Measurements from ENCODE around the gene SP5.
"Not testable (repeated sequence)": the region's sequence is repeated elsewhere in the genome, so short reads cannot be mapped to it uniquely, and the experiment has no call there.

Gene SP5

DNA sequence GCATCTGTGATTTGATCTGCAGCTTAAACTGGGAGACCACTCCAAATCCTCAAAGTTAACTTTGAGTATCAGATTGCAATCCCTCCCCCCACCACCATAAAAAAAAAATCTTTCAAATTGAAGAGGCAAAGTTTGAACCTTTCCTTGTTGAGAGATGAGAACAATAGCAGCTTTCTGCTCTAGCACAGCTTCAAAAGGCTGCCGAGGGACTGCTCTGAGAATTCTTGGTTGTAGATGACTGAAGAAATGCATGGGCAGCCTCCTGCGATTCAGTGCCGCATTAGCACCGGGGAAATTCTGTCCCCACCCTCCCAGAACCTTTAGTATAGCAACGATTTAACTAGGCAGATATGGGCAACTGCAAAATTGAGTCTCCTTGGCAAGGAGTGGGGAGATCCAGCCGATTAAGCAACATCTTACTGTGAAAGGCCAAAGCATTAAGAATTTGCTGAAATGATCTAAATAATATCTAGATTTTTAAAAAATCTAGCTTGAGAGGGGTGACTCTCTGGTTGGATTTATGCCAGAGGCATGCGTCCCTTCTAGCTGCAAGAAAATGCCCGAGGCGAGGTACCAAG, 3.9 kb upstream of the SP5 start:
- no peak for DNase-seq (ENCODE audit: low spot score)

DNA sequence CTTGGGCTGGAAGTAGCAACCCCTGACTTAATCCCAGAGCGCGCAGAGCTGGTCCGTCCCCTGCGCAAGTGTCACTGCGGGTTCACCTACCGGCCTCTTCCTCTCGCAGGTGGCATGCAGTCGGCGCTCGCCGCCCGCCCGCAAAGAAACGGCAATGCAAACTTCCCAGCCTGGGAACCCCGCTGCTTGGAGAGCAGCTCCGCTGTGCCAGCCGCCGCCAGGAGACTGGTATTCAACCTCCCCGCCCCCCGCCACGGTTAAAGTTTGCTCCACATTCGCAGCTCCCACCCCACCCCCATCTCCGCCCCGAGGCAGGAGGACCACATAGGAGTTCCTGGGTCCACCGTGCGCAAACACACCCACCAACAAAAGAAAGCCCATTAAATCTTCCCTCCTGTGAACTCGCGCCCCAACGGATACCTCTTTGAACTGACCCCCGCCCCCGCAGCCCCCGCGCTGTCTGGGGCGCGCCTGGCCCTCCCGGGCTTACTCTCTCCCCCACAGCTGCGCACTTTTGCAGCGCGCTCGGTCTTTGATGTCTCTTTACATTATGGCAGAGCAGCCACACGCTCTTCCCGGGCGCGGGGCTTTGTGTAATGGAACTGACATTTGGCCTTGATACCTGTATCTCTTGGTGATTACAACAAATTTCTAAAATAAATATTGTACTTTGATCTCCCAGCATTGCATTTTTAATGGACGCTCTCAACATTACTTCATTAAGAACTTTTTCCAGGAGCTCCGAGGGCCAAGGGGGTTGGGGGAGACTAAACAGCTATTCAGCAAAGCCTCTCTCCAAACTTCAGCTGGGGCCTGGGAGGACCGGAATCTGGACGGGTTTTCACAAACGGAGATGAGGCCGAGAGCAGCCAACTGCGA, 3.1 kb upstream of the SP5 start:
- no peak for DNase-seq (ENCODE audit: low spot score)

DNA sequence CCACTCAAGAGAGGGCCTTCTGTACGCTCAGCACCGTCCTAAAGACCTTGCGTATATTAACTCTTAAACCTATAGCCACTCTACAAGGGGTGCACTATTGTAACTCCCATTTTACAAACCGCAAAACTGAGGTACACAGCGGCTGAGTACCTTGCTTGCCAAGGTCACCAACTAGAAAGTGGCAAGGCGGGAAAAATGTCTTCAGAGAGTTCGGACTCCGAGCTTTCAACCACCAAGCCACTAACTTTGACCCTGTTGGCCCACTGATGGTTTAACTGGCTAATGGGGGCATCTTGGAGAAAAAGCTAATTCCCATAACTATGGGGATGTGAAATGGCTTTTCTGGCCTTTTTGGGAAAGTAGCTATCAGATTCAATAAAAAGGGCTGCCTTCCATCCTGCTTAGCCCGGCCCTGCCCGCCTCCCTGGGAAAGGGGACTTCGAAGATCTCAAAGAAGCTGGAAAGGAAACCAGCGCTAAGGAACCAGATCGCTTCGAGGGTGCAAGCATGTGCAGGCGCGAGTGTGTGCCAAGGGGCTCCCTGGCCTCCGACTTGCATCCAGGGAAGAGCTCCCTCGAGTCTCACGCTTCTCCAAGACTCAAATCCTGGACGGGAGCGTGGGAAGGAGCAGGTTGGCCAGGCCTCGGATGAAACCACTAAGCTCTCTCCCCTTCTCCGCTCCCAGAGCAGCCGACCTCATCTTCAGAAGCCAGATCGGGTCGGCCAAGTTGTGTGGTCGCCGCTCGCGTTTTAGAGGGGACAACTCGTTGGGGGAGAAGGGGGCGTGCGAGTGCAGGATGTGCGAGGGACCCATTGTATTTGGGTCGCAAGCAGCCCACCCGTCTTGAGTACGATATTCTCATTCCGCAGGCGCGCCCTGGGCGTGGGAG, 2.2 kb upstream of the SP5 start:
- DNase-seq (ENCODE audit: low spot score): no peak

DNA sequence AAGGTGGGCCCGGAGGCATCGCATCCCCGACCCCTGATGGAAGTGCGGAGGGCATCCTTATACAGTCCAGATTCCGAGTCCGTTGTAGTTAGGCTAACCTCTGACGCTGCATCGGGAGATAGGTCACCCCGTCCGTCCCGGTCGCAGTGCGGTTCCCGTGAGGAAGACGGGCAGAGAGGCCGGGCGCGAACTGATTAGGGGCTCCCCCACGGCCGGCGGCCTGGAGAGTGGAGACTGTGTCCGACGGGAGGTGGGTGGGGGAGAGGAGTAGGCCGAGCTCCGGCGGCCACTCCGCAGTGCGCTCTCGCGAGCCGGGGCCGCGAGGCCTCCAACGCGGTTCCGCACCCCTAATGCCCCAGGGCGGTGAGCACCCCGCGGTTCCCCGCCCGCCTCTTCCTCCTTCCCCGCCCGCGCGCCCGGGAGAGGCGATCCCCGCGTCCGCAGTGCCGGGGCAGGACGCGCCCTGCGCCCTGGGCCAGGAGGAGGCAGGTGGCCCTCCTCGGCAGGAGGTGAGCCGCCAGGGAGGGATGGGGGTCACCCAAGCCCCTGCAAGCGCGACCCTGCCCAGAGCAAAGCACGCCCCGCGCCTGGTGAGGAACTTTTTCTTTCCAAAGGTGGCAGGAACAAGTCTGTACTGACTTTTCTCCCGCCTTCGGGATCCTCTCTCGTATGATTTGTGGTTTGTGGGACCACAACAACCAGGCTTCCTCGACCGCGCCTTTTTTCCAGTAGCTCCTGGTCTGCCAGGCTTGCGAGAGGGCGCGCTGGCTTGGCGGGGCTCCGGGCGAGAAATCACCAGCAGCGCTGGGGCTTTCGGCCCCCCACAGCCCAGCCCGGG, 1.4 kb upstream of the SP5 start:
- no peak for DNase-seq (ENCODE audit: low spot score)

DNA sequence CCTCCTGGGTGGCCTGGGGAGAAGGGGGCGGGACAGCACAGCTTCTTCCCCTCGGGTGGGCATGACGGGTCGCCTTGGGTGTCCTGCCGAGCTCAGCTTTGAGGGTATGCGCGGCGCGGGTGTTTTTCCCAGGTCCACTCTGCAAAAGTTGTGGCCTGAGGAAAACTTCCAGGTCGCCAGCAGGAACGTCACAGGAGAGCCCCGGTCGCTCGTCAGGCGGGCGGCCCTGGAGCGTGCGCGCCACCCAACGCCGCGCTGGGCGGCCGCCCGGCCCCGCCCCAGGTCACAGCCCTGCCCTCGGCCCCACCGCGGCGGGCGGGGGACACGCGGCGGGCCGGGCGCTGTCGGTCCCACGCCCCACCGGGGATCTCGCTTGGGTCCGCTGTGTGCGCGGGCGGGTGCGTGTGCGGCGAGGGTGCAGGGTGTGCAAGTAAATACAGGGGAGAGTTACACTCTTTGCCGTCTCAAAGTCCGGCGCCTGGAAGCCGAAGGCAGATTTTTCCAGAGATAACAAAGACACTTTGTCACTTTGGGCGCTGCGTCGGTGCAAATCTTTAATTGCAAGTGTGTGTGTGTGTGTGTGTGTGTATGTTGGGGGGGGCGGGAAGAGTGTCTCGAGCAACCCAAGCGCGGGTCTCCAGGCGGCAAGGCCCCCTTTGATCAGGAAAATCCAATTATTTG, 616 bp upstream of the SP5 start:
- DNase-seq (ENCODE audit: low spot score): no peak

DNA sequence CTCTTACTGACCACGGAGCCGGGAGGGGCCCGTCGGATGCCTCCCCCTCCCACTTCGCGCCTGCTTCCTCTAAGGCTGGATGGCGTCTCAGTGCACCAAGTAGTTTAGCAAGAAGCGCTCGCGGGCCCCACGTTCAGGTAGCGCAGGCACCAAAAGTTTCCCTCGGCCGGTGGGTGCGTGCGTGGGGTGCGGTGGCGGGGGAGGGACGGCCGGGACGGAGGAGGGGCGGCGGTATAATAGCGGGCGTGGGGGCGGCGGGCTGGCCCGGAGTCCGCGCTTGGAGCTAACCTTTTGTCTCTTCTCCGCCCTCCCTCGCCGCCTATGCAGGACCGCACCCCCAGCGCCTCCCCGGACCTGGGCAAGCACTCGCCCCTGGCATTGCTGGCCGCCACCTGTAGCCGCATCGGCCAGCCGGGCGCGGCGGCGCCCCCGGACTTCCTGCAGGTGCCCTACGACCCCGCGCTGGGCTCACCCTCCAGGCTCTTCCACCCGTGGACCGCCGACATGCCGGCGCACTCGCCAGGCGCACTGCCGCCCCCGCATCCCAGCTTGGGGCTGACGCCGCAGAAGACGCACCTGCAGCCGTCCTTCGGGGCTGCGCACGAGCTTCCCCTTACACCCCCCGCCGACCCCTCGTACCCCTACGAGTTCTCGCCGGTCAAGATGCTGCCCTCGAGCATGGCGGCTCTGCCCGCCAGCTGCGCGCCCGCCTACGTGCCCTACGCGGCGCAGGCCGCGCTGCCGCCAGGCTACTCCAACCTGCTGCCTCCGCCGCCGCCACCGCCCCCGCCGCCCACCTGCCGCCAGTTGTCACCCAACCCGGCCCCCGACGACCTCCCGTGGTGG, 1.0 kb downstream of the SP5 start:
- DNase-seq (ENCODE audit: low spot score): no peak

DNA sequence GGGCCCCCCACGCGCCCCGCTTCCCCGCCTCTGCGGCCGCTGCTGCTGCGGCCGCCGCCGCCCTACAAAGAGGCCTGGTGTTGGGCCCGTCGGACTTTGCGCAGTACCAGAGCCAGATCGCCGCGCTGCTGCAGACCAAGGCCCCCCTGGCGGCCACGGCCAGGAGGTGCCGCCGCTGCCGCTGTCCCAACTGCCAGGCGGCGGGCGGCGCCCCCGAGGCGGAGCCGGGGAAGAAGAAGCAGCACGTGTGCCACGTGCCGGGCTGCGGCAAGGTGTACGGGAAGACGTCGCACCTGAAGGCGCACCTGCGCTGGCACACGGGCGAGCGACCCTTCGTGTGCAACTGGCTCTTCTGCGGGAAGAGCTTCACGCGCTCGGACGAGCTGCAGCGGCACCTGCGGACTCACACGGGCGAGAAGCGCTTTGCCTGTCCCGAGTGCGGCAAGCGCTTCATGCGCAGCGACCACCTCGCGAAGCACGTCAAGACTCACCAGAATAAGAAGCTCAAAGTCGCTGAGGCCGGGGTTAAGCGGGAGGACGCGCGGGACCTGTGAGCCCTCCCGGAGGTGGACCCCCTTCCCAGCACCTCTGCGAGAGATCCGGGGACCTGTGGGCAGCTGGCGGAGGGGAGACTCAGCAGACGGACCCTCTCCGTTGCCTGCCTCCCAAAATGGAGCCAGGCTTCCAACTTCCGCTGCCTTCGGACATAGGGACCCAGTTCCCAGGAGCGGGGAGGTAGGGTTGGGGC, 1.9 kb downstream of the SP5 start:
- no peak for DNase-seq (ENCODE audit: low spot score)

DNA sequence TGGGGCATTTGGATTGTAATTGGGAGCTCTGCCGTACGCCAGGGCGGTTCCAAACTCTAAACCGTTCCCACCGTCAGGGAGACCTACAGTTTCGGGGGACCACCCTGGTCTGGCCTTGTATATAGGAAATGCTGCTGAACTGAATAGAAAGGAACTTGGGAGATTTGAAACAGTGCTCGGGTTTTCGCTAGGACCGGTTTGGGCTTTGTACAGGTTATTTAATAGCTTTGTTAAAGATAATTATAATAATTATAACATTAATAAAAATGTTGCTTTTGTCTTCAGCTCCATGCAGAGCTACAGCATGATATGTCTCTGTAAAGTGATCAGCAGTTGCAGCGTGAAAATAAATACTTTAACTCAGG, 2.4 kb downstream of the SP5 start:
- DNase-seq (ENCODE audit: low spot score): no peak

DNA sequence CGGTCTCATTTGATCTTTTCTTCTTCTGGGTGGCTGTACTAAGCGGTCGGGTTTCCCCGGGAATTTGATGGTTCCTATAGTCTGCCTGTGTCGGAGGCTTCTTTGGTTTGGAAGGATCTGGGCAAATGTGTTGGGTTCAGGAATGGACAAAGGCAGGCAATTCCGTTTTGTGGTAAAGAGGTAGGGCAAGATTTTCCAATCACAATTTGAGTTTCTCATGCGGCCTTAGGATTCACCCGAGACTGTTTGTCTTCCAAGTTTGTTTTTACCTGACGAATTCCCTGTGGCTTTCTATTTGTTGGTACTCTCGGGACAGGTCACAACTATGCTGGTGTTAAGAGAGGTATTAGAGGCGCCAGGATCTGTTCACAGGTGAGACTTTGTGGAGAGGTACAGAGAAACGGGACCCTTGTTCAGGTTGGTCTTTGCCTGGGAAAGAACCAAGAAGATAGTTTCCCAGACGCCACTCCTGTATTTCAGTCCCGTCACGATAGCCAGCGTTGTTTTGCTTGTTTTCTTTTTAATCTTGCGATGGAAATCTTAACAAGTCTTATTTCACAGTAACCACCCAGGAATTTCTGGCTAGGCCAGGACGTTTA, 3.0 kb downstream of the SP5 start:
- no peak for DNase-seq (ENCODE audit: low spot score)

DNA sequence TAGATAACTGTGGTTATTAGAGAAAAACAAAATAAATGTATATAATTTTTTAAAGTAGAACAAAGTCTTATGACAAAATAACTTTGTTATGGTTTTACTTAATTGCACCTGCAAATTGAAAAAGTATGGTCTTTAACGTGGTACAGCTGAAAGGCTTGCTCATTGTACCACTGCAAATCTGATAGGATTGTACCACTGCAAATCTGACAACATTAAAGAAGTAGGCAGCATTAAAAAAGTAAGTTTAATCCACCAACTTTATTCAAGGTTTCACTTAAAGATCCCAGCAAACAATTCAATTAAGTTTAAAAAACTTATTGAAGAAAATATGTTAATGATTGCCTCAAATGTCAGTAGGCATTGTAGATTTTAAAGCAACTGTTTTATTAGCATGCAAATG, 4.7 kb downstream of the SP5 start:
- DNase-seq (ENCODE audit: low spot score): no peak

DNA sequence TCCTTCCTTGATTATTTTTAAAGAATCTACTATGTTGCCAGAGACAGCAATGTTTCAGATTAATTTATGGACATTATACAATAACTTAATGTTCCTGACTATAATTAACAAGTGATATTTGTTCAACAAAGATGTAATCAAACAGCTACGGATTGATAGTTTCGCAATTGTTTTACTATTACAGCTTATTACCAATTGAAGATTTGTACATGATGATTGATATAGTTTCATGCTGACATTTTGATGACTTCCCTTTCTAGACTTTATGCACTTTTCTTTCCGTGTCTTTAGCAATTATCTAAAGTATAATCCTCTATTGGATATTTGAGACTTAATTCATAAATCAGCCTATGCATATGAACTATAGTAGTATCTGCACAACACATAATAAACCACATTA, 6.5 kb downstream of the SP5 start:
- no peak for DNase-seq (ENCODE audit: low spot score)

DNA sequence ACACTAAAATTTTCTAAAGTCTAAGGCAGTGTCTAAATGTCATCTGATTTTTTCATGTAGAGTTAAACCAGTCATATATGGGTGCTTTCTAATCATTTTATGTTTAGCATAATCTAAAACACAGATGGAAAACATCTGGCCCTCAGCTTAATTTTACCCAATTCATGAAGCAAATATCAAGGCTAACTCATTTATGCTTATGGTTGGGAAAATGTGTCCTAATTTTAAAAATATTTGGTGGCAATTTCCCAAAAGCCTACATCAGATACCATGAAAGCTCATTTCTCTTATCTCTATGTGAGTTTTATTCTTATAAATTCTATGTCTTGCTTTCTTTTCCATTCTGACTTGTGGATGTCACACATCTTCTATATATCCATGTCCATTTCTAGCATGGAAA, 7.2 kb downstream of the SP5 start:
- DNase-seq (ENCODE audit: low spot score): no peak

DNA sequence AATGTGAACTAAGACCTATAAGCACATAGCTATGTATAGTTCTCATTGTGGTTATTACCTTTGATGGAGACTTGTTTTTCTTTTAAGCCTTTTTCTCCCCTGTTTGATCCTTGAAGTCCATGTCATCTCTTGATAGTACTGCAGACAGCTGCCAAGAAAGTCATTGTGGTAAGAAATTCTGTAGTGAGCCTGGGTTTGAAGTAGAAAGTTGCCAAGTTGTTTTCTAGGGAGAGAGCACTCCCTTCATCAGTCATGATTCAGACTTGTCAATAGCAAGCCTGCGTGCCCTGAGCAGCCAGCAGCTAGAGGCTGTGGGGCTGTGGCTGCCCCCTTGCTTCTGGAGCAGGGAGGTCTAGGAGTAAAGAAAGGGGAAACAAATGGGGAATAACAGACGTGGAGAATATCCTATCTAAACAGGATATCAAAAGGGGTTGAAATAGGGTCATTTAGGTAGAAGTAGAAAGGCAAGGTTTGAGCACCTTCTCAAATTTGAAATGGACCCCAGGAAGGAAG, 8.4 kb downstream of the SP5 start:
- no peak for DNase-seq (ENCODE audit: low spot score)

DNA sequence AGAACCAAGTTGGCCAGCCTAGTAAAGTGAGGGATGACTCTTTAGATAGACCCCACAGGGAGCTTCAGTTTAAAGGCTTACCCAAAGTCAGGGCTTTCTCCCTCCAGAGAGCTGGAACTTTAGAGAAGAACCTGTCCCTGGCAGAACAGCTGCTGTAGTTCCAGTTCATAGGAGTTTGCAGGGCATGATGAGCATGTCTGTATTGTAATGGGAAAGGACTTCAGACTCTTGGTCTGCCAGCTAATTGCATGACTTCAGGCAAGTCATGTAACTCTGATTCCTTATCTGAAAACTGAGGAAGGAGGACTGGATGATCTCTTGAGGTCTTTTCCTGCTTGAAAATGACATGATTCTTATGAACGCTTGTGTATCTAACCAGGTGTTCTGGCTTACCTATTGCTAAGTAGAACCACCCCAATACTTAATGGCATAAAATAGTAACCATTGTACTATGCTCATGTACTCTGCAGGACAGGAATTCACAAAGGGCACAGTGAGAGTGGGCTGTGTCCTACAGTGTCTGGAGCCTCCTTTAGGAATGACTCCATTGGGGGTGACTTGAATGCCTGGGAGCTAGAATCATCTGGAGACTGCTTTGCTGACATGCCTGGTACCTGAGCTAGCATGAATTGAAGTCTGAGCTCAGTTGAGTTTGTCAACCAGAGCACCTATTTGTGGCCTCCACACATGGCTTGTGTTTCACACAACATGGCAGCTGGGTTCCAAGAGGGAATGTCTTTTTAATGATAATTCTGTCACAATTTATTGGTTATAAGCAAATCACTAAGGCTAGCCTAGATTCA, 18.9 kb downstream of the SP5 start:
- DNase-seq (ENCODE audit: low spot score): no peak

DNA sequence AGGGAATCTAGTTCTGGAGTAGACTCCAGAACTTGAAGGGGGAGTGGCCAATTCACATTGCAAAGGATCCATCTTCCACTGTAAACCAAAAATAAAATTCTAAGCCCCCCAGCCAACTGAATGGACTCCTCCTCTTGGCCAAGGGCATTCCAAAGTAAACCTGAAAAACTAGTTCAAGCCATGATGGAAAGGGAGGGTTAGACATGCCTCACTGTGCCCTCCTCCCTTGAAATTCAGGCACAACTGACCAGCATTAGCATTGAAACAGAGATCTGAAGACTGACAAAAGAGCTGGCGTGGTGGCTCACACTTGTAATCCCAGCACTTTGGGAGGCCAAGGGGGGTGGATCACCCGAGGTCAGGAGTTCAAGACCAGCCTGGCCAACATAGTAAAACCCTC, 19.5 kb downstream of the SP5 start:
- not testable (repeated sequence) for DNase-seq (ENCODE audit: low spot score)

DNA sequence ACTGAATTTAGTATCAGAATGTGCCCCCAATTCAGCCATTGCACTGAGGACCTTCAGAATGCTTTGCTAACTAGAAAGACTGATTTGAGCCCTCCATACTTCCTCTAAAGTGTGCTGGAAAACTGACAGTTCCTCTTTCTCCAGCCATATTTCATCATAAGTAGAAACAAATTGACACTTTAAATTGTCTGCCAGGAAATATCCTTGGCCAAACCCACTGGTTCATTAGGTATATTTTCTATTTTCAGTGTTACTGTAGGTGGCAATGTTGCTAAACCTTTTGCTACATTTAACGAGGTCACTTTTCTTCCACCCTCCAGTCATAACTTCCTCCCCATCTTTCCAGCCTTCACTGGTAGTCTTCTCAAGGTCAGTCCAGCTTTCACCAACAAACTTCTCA, 21.5 kb downstream of the SP5 start:
- DNase-seq (ENCODE audit: low spot score): no peak

DNA sequence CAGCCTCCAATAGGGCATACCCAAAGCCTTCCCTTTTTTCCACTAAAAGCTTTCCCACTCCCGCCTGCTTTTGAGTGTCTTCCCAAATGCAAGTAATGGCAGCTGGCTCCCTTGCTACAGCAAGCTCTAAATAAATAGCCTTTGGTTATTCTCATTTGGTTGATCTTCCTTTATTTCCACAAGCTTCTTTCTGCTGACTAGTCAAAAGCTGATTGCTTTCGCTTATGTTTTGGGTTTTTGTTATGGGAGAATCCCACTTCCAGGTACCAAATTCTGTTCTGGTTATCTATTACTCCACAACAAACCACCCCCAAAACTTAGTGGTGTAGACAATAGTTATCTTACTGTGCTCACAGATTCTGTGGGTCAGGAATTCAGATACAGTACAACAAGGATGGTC, 22.3 kb downstream of the SP5 start:
- DNase-seq (ENCODE audit: low spot score): no peak

DNA sequence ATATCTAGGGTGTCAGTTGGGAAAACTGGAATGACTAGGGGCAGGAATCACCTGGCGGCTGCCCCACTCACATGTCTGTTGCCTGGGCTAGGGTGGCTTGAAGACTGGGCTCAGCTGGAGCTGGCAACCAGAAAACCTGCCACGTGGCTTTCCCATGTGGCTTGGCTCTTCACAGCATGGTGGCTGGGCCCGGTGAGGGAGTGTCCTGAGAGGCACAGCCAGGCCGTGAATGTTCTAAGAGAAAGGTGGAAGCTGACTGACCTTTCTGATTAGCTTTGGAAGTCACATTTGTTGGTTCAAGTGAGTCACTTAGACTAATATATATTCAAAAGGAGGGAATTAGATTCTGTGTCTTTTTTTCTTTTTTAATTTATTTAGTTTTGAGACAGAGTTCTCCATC, 22.7 kb downstream of the SP5 start:
- DNase-seq (ENCODE audit: low spot score): no peak

Measured in CD4-positive, alpha-beta T cell treated with Interleukin-15 for 4 hours (primary cell).